ENCODE data around the gene HMG20A.
"Not testable (repeated sequence)": the region's sequence is repeated elsewhere in the genome, so short reads cannot be mapped to it uniquely, and the experiment has no call there.

Gene HMG20A

GRCh38 chr15:77420610-77421369 is at the start of gene HMG20A:
HMG20A (plus strand) TSS chr15:77420888; CDS start chr15:77458408, 37,520 bp downstream.
- DNase-seq: peak in 13 of 14 donors; percentile 20 to 95 (median 55)

- DNase-seq: no peak
Measured at GRCh38 chr15:77371850-77372563, 48.7 kb upstream of the HMG20A start.

GRCh38 chr15:77373441-77373840 is 47.2 kb upstream of the HMG20A start:
- DNase-seq: no peak

GRCh38 chr15:77375133-77375532 is 45.6 kb upstream of the HMG20A start:
- peak in 1 of 14 donors; percentile 32 for DNase-seq

GRCh38 chr15:77376770-77377169 is 43.9 kb upstream of the HMG20A start:
- DNase-seq: no peak

- DNase-seq: no peak
Measured at GRCh38 chr15:77380033-77380432, 40.7 kb upstream of the HMG20A start.

- peak in 1 of 14 donors; percentile 84 for DNase-seq
Measured at GRCh38 chr15:77384086-77384485, 36.6 kb upstream of the HMG20A start.

- no peak for DNase-seq
Measured at GRCh38 chr15:77384589-77385359, 35.9 kb upstream of the HMG20A start.

- no peak for DNase-seq
Measured at GRCh38 chr15:77386626-77387025, 34.1 kb upstream of the HMG20A start.

GRCh38 chr15:77387365-77388105 is 33.2 kb upstream of the HMG20A start:
- no peak for DNase-seq

GRCh38 chr15:77391372-77391951 is 29.2 kb upstream of the HMG20A start:
- no peak for DNase-seq

GRCh38 chr15:77392762-77393470 is 27.8 kb upstream of the HMG20A start:
- DNase-seq: no peak

GRCh38 chr15:77393471-77393840 is 27.2 kb upstream of the HMG20A start:
- DNase-seq: no peak

- DNase-seq: no peak
Measured at GRCh38 chr15:77395013-77395774, 25.5 kb upstream of the HMG20A start.

- no peak for DNase-seq
Measured at GRCh38 chr15:77396692-77397091, 24.0 kb upstream of the HMG20A start.

GRCh38 chr15:77398927-77399326 is 21.8 kb upstream of the HMG20A start:
- DNase-seq: no peak

- no peak for DNase-seq
Measured at GRCh38 chr15:77400258-77400657, 20.4 kb upstream of the HMG20A start.

GRCh38 chr15:77402740-77403379 is 17.8 kb upstream of the HMG20A start:
- no peak for DNase-seq

GRCh38 chr15:77406173-77406759 is 14.4 kb upstream of the HMG20A start:
- not testable (repeated sequence) for DNase-seq

- no peak for DNase-seq
Measured at GRCh38 chr15:77406846-77407245, 13.8 kb upstream of the HMG20A start.
